Fibroblast of the aortic adventitia (primary cell): ENCODE measurements around the gene GNPTAB. TPM values are rescaled to one million over a fixed set of nuclear protein-coding genes. Genes with fewer than 3 reads are reported as not detected.

Source experiments
- DNase-seq: peaks from one replicate; pipeline ENCODE4 v3.0.0-alpha.2; 2010; ENCODE audit warnings: low read depth
- H3K4me3 ChIP-seq: 2 replicates; pipeline ENCODE4 v1.5.1; 2011; ENCODE audit warnings: low read depth, mild to moderate bottlenecking, control low read depth, low read length, moderate library complexity
- CTCF ChIP-seq: IDR thresholded peaks from 2 replicates; pipeline ENCODE4 v1.5.1; 2011; ENCODE audit warnings: mild to moderate bottlenecking, low read length, control low read depth, inconsistent platforms; ENCODE audit not compliant: insufficient read depth
- total RNA-seq: library from RNA; depleted of rRNA; stranded (reverse); fragments of >200 nt; gene quantifications from 2 replicates; pipeline ENCODE4 v1.2.3, GENCODE V29; 2012; ENCODE audit warnings: low replicate concordance

GNPTAB gene
- total RNA-seq, 1 donor, result 31.5 TPM

- DNase-seq, result peak; percentile 38
- TF ChIP-seq CTCF, result no peak
- H3K4me3 ChIP-seq, result no peak overlapping the region
These were observed 1.3 kb upstream of the GNPTAB start for GRCh38 chr12:101832030-101832429.

GRCh38 chr12:101829639-101830366 lies 956 bp downstream of the GNPTAB start:
- H3K4me3 ChIP-seq, result peak overlapping the region; percentile 98
- peak; percentile 12 for DNase-seq
- TF ChIP-seq CTCF, result no peak

- no peak overlapping the region for H3K4me3 ChIP-seq
- no peak for DNase-seq
- no peak for TF ChIP-seq CTCF
These were observed 2.1 kb downstream of the GNPTAB start for GRCh38 chr12:101828463-101829196.

GRCh38 chr12:101826766-101827368 lies 3.9 kb downstream of the GNPTAB start:
- DNase-seq, result no peak
- TF ChIP-seq CTCF, result no peak
- H3K4me3 ChIP-seq, result no peak overlapping the region

- no peak overlapping the region for H3K4me3 ChIP-seq
- TF ChIP-seq CTCF, result no peak
- DNase-seq, result no peak
These were observed 5.9 kb downstream of the GNPTAB start for GRCh38 chr12:101824831-101825230.

GRCh38 chr12:101823891-101824290 lies 6.9 kb downstream of the GNPTAB start:
- peak; percentile 14 for DNase-seq
- peak; percentile 28 for TF ChIP-seq CTCF
- H3K4me3 ChIP-seq, result no peak overlapping the region
